Measurements from ENCODE around the gene MAP3K7.
"Not testable (repeated sequence)": the region's sequence is repeated elsewhere in the genome, so short reads cannot be mapped to it uniquely, and the experiment has no call there.

Gene MAP3K7

GRCh38 chr6:90578894-90579549, 7.8 kb downstream of the MAP3K7 start:
- no peak overlapping the region for H3K4me3 ChIP-seq (ENCODE audit: low read depth, low read length)

DNA sequence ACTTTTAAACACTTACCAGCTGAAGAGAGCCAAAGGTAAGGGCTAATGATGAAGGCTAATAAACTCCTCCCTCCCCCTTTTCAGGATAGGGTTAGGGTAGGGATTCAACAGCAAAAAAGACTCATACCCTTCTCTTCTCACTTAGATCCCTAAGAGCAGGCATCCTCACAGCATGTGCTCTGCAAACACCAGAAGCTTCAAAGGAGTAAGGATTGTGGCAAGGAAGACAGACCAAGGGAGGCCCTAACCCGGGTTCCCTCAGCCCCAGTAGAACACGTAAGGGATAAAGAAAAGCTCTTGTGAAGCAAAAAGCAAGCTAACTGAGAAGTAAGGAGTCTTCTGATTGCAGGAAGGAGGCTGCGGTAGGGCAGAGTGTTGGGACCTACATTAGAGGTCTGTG, 11.6 kb downstream of the MAP3K7 start:
- H3K4me3 ChIP-seq (ENCODE audit: low read depth, low read length), result no peak overlapping the region

DNA sequence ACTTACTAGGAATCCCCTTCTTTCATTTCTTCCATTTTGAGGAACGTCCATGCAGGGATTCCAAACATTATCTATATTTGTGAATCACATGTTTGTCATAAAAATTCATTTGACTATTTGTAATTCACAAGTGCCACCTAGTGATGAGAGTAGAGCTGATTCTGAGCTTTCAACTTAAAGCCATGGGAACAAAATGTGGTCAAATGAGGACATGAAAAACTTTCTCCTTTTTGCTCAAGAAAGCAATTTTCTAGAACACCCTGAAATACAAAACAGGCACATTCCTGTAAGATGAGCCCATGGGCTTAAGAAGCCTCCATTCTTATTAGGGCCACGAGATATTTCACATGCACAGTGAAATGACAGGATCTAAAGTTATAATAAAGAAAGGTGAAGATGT, 12.3 kb downstream of the MAP3K7 start:
- no peak overlapping the region for H3K4me3 ChIP-seq (ENCODE audit: low read depth, low read length)

GRCh38 chr6:90573624-90574023, 13.2 kb downstream of the MAP3K7 start:
- H3K4me3 ChIP-seq (ENCODE audit: low read depth, low read length), result no peak overlapping the region

- H3K4me3 ChIP-seq (ENCODE audit: low read depth, low read length), result no peak overlapping the region
Measured at GRCh38 chr6:90572856-90573255, 14.0 kb downstream of the MAP3K7 start.

- H3K4me3 ChIP-seq (ENCODE audit: low read depth, low read length), result no peak overlapping the region
Measured at GRCh38 chr6:90569223-90569622, 17.6 kb downstream of the MAP3K7 start.

- not testable (repeated sequence) for H3K4me3 ChIP-seq (ENCODE audit: low read depth, low read length)
Measured at GRCh38 chr6:90567682-90568081, 19.2 kb downstream of the MAP3K7 start.

- H3K4me3 ChIP-seq (ENCODE audit: low read depth, low read length), result not testable (repeated sequence)
Measured at GRCh38 chr6:90562341-90562740, 24.5 kb downstream of the MAP3K7 start.

GRCh38 chr6:90559931-90560330, 26.9 kb downstream of the MAP3K7 start:
- H3K4me3 ChIP-seq (ENCODE audit: low read depth, low read length), result no peak overlapping the region

GRCh38 chr6:90557006-90557405, 29.9 kb downstream of the MAP3K7 start:
- H3K4me3 ChIP-seq (ENCODE audit: low read depth, low read length), result no peak overlapping the region

- no peak overlapping the region for H3K4me3 ChIP-seq (ENCODE audit: low read depth, low read length)
Measured at GRCh38 chr6:90547991-90548390, 38.9 kb downstream of the MAP3K7 start.

- H3K4me3 ChIP-seq (ENCODE audit: low read depth, low read length), result no peak overlapping the region
Measured at GRCh38 chr6:90547079-90547478, 39.8 kb downstream of the MAP3K7 start.

- no peak overlapping the region for H3K4me3 ChIP-seq (ENCODE audit: low read depth, low read length)
Measured at GRCh38 chr6:90545448-90545847, 41.4 kb downstream of the MAP3K7 start.

DNA sequence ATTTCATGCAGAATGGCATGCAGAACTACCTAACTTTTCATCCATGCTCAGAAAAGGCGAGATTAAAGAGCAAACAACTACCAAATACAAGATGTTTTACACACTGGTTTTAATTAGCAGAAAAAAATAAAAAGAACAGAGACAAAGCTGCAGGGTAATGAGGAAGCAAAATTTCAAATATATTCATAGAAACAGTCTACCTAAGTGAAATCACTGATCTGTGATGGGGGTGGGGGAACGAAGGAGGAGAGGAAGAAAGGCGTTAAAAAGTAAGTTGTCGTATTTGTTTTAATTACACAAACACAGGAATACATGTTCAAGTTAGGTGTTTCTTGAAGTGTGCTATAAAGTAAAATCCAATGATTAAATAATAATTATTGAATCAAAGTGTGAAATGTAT, 42.1 kb downstream of the MAP3K7 start:
- no peak overlapping the region for H3K4me3 ChIP-seq (ENCODE audit: low read depth, low read length)

GRCh38 chr6:90544081-90544480, 42.8 kb downstream of the MAP3K7 start:
- no peak overlapping the region for H3K4me3 ChIP-seq (ENCODE audit: low read depth, low read length)

GRCh38 chr6:90541221-90541620, 45.7 kb downstream of the MAP3K7 start:
- H3K4me3 ChIP-seq (ENCODE audit: low read depth, low read length), result no peak overlapping the region

GRCh38 chr6:90538278-90539046, 48.4 kb downstream of the MAP3K7 start:
- no peak overlapping the region for H3K4me3 ChIP-seq (ENCODE audit: low read depth, low read length)

GRCh38 chr6:90537723-90538258, 49.1 kb downstream of the MAP3K7 start:
- H3K4me3 ChIP-seq (ENCODE audit: low read depth, low read length), result no peak overlapping the region

DNA sequence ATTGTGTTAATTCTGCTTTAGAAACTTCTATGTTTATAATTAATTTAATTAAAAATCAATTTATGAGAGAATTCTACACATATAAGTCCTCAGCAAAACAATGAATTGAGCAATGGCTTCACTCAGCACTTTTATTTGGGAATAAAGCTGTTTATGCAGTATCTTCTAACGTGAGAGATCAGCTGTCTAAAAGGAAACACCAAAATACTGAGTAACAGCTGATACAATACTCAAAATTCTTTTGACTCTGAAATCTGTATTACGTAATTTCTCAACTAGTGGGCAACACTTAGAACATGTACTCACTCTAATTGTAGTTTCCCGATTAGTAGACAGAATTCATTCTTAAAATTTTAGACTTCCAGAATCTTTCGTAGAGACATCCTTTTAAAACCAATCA, 49.8 kb downstream of the MAP3K7 start:
- no peak overlapping the region for H3K4me3 ChIP-seq (ENCODE audit: low read depth, low read length)

DNA sequence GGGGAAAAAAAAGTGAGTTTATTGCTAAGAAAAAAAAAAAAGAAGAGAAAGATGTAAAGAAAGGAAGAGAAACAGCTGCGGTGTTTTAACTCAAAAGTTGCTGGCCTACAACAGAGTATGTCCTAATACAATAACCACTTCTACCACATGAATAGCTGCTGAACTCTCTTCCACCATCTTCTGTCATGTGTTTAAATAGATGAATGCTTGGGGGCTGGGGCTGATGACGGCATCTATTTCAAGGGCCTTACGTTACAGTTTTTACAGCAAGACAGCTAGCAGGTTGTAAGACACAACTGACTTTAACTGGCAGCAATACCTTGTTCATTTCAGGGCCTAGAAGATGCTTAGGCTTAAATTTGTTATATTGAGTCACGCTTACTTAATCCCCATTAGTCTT, 50.4 kb downstream of the MAP3K7 start:
- H3K4me3 ChIP-seq (ENCODE audit: low read depth, low read length), result no peak overlapping the region

DNA sequence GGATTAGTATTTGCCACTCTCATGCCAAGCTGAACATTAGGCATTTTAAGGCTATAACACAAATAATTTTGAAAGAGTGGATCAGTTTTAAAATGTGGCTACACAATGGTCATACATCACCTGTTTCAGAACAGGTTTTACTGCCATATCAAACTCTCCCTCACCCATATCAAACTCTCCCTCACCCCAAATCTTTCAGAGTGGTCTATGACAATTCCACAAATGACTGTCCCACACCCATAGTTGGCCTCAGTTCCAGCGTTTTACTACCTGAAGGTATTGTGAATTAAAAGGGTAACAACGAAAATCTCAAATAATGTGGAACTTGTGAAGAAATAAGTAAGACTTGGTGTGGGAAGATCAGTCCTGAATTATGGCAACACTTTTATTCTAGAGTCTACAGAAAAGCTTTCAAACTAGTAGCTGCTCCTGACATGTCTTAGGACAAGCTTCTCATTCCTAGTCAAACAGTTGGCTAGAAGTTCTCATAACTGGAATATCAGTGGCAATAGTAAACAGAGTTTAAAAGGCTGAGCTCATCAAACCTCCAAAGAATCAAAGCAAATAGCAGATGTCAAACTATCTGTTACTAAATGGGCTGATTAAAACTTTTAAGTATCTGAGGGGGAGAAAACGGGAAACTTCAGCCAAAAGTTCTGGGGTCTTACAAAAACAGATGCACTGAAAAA, 52.4 kb downstream of the MAP3K7 start:
- H3K4me3 ChIP-seq (ENCODE audit: low read depth, low read length), result no peak overlapping the region

Data from iPS-11a (cell line).